SH-SY5Y (cell line): ENCODE measurements around the gene MTUS2.

Source experiments
- GATA2 ChIP-seq: IDR thresholded peaks from 2 replicates; pipeline ENCODE4 v1.6.1; 2011; ENCODE audit warnings: mild to moderate bottlenecking, low read depth, low read length
- GATA3 ChIP-seq: IDR thresholded peaks from 2 replicates; pipeline ENCODE4 v1.6.1; 2011; ENCODE audit warnings: low read depth, mild to moderate bottlenecking, low read length, moderate library complexity

- TF ChIP-seq GATA3 (no peak), GATA2 (no peak)
These were observed 731.1 kb downstream of the MTUS2 start for GRCh38 chr13:29551214-29551613.
